ENCODE data around the gene NRSN2.
"Not testable (repeated sequence)": the region's sequence is repeated elsewhere in the genome, so short reads cannot be mapped to it uniquely, and the experiment has no call there.

Gene NRSN2

DNA sequence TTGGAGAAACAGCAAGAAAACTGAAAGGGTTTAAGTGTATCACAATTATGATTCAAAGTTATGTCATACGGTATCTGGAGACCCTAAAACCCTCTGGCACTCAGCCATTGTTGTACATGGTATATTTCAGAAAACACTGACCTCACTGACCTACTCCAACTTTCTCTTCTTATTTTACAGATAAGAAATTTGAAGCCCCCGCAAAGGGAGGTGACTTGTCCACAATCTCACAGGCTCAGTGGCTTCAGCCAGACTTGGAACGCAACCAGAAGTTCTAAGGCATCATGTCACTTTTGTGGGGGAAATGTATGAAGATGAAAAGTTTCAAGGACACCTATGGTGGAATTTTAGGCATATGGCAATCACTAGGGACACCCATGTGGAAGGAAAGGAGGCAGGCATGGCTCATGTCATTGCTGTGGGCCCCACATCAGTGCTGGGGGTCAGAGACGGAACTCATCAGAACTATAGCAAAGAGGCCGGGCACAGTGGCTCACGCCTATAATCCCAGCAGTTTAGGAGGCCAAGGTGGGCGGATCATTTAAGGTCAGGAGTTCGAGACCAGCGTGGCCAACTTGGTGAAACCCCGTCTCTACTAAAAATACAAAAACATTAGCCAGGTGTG lies 28.5 kb downstream of the NRSN2 start:
- no peak for DNase-seq

GRCh38 chr20:376089-376488 lies 29.2 kb downstream of the NRSN2 start:
- DNase-seq = no peak

- no peak for DNase-seq
Observed at GRCh38 chr20:376750-377149, 29.8 kb downstream of the NRSN2 start.

DNA sequence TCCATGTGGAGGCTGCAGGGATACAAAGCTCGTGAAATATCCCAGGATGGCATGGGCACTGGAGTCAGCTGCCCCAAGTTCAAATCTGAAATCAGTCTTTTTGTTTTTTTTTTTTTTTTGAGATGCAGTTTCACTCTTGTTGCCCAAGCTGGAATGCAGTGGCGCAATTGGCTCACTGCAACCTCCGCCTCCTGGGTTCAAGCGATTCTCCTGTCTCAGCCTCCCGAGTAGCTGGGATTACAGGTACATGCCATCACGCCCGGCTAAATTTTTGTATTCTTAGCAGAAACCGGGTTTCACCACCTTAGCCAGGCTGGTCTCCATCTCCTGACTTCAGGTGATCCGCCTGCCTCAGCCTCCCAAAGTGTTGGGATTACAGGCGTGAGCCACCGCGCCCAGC lies 30.7 kb downstream of the NRSN2 start:
- DNase-seq = not testable (repeated sequence)

- no peak for DNase-seq
Observed at GRCh38 chr20:378961-379336, 32.0 kb downstream of the NRSN2 start.

GRCh38 chr20:380763-381580 lies 34.1 kb downstream of the NRSN2 start:
- peak; percentile 27 for DNase-seq

DNA sequence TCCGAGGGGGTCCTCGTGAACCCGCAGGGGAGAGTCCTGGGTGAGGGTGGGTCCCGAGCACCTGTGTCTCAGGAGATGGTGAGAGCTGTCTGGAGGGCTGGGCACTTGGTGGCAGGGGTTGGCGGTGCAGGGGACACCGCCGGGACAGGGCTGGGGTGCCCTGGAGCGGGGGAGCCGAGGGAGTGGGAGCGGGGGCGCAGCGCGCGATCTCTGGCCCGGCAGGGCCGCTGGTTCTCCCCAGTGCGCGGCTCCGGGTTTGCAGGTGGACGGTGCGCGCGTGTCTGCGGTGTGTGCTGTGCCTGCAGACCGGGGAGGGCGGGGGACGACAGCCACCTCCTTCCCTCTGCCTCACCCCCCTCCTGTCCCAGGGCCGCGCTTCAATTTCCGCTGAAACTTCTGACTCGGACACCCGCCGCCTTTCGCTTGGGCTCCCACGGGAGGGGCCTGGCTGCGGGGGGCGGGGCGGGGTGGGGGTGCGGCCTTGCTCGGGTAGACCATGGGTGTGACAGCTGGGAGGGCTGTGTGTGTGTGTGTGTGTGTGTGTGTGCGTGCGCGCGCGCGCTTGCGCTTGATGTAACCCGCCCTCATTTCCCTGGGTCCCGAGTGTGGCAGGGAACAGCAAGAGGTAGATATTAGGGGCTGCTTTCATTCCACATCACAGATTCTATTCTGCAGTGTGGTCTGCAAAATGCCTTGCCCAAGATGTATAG lies 34.8 kb downstream of the NRSN2 start:
- peak; percentile 36 for DNase-seq

DNA sequence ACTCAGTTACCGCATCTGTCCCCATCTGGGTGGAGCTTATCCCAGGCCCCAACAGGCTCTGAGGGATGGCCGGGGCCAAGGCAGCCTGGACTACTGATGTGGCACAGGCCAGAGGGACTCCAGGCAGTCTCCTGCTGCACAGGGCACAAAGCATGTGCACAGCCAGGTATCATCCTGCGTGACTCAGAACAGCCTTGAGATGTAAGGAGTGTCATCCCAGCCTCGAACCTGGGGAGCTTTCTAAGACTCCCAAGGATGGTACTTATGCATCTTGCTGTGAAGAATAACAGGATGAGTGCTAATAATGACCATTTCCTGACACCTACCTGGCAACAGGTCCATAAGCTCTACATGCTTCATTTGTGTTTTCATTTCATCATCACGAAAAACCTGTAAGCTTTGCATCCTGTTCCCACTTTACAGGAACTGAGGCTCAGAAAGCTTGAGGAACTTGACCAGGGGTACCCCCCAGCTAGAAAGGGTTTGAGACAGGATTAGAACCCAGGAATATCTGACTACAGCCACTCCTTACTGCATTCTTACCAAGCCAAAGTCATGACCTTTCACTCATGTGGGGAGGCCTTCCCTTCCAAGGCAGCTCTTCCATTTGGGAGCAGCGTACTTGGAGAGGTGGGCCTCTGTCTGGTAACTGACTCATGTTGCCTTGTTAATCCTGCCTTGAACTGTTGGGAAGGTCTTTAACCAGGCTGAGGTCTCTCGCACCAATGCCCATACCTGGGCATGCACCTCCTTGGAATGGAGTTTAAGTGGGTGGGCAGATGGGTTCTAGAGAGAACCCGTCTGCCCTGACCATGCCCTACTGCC lies 35.6 kb downstream of the NRSN2 start:
- no peak for DNase-seq

DNA sequence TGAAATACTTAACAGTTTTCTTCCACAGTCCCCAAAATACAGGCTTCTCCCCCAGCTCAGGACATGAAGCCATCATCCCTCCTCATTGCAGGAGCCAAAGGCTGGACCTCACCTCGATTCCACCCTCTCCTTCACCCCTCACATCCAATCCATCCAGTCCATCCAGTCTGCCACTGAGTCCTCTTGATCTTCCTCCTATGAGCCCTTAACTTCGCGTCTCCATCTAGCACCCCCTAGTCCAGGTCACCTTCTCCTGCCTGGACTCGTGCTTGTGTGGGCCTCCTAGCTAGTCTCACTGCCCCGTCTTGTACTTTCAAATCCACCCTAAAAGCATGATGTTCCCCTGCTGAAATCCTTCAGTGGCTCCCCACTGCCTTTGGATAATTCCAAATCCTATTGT lies 37.0 kb downstream of the NRSN2 start:
- DNase-seq = no peak

DNA sequence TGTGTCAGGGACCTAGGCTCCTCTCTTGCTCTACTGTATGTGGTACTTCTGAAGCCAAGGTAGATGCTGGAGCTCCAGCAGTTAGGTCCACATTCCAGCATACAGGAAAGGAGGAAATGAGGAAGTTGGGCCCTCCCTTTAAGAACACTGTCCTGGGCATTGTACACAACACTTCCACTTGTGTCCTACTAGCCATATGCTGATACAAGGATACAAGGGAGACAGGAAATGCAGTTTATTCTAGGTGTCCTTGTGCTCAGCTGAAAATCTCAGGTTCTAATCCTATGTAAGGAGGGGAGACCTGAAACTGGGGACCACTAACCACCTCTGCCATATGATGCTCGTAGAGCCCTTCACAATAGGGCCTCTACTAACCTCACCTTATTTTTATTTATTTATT lies 37.8 kb downstream of the NRSN2 start:
- DNase-seq = no peak

- no peak for DNase-seq
Observed at GRCh38 chr20:385448-385847, 38.5 kb downstream of the NRSN2 start.

GRCh38 chr20:386634-387033 lies 39.7 kb downstream of the NRSN2 start:
- DNase-seq = not testable (repeated sequence)

DNA sequence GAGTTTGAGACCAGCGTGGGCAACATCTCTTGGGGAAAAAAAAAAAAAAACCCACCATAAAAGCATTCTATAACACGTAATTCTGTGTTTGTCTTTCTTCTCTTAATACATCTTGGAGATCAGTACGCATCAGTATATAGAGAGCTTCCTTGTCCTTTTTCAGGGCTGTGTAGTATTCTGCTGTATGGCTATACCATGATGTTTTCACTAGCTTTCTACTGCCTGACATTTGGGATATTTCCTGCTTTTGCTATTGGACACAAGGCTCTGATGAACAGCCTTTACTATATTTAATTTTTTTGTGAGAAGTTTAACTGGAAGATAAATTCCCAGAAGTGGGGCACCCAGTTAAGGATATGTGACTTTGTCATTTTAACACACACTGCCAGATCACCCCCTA lies 40.6 kb downstream of the NRSN2 start:
- no peak for DNase-seq

- DNase-seq = no peak
Observed at GRCh38 chr20:388034-388994, 41.4 kb downstream of the NRSN2 start.

GRCh38 chr20:389220-389619 lies 42.3 kb downstream of the NRSN2 start:
- no peak for DNase-seq

GRCh38 chr20:391041-391711 lies 44.3 kb downstream of the NRSN2 start:
- no peak for DNase-seq

DNA sequence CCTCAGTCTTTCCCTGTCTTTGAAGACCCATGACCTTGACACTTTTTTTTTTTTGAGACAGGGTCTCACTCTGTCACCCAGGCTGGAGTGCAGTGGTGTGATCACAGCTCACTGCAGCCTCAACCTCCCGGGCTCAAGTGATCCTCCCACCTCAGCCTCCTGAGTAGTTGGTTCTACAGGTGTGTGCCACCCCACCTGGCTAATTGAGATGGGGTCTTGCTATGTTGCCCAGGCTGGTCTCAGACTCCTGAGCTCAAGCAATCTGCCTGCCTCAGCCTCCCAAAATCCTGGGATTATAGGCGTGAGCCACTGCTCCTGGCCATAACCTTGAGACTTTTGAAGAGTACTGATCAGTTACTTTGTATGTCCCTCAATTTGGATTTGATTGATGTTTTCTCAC lies 46.4 kb downstream of the NRSN2 start:
- not testable (repeated sequence) for DNase-seq

DNA sequence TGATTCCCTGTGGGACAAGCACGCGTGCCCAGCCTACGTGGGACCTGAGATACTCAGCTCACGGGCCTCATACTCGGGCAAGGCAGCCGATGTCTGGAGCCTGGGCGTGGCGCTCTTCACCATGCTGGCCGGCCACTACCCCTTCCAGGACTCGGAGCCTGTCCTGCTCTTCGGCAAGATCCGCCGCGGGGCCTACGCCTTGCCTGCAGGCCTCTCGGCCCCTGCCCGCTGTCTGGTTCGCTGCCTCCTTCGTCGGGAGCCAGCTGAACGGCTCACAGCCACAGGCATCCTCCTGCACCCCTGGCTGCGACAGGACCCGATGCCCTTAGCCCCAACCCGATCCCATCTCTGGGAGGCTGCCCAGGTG lies 49.3 kb downstream of the NRSN2 start:
- DNase-seq = no peak

DNA sequence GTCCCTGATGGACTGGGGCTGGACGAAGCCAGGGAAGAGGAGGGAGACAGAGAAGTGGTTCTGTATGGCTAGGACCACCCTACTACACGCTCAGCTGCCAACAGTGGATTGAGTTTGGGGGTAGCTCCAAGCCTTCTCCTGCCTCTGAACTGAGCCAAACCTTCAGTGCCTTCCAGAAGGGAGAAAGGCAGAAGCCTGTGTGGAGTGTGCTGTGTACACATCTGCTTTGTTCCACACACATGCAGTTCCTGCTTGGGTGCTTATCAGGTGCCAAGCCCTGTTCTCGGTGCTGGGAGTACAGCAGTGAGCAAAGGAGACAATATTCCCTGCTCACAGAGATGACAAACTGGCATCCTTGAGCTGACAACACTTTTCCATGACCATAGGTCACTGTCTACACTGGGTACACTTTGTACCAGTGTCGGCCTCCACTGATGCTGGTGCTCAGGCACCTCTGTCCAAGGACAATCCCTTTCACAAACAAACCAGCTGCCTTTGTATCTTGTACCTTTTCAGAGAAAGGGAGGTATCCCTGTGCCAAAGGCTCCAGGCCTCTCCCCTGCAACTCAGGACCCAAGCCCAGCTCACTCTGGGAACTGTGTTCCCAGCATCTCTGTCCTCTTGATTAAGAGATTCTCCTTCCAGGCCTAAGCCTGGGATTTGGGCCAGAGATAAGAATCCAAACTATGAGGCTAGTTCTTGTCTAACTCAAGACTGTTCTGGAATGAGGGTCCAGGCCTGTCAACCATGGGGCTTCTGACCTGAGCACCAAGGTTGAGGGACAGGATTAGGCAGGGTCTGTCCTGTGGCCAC lies 49.9 kb downstream of the NRSN2 start:
- no peak for DNase-seq

GRCh38 chr20:397432-398237 lies 50.7 kb downstream of the NRSN2 start:
- no peak for DNase-seq

All from NCI-H1105 (cell line).